GM10266 (cell line): Measurements from ENCODE around the gene HID1.

Experiments
- DNase-seq: peaks from one replicate; pipeline ENCODE4 v3.0.0; 2012; ENCODE audit errors: extremely low spot score
- TF ChIP-seq, protein P1 (sequence below): IDR thresholded peaks from 2 replicates; pipeline ENCODE4 v1.5.1; 2012; ENCODE audit warnings: mild to moderate bottlenecking, low read depth; ENCODE audit not compliant: control insufficient read depth, insufficient read depth; ENCODE audit errors: missing control alignments

The HID1 gene

DNA sequence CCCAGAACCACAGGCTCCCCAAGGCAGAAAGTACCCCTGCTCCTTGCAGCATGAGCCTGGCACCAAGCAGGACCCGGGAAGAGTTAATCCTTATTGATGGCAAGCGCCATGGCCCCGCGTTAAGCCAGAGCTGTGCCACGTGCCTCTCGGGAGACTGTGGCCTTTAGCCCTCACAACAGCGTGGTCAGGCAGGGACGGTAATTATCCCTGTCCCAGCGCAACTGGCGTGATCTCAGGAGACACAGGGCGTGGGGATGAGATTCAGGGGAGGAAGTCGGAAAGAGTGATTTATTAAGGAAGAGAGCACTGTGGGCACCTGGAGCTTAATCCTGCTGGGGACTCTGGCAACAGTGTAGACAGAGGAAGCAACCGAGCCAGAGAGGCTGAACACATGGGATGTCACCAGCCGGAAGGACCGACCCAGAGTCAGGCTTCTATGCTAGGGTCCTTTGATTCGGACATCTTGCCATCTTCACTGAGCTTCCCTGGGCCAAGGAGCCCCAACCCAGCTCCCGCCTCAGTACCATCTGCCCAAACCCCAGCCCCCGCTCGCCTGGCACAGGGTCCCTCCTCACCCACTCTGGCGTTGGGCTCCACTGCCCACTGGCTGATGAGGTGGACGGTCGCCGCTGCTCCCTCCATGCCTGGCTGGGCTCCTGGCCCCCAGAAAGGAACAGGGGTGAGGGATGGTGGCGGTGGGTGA is 20.0 kb downstream of the HID1 start:
- TF ChIP-seq, protein P1, sequence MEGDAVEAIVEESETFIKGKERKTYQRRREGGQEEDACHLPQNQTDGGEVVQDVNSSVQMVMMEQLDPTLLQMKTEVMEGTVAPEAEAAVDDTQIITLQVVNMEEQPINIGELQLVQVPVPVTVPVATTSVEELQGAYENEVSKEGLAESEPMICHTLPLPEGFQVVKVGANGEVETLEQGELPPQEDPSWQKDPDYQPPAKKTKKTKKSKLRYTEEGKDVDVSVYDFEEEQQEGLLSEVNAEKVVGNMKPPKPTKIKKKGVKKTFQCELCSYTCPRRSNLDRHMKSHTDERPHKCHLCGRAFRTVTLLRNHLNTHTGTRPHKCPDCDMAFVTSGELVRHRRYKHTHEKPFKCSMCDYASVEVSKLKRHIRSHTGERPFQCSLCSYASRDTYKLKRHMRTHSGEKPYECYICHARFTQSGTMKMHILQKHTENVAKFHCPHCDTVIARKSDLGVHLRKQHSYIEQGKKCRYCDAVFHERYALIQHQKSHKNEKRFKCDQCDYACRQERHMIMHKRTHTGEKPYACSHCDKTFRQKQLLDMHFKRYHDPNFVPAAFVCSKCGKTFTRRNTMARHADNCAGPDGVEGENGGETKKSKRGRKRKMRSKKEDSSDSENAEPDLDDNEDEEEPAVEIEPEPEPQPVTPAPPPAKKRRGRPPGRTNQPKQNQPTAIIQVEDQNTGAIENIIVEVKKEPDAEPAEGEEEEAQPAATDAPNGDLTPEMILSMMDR = no peak
- DNase-seq = no peak

GRCh38 chr17:74951680-74952421 is 20.7 kb downstream of the HID1 start:
- TF ChIP-seq, protein P1 = no peak
- no peak for DNase-seq

- TF ChIP-seq, protein P1 = no peak
- no peak for DNase-seq
These were observed 21.5 kb downstream of the HID1 start for GRCh38 chr17:74951065-74951464.

DNA sequence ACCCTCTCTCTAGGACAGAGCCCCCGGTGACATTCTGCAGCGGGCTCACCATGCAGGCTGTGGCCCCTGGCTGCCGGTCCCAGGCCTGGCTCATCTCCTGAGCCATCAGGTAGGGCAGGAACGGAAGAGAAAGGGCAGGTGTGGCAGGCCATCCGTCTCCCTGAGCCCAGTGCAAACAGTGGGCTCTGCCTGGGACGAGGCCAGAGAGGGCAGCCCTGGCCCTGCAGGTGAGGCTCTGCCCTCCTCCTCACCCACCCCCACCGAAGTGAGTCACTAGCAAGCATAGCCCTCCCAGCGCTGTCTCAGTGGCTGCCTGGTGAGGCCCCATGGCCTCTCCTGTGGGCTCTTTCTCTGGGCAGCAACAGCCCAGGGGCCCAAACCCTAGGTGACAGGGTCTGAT is 22.4 kb downstream of the HID1 start:
- DNase-seq = no peak
- TF ChIP-seq, protein P1 = no peak

DNA sequence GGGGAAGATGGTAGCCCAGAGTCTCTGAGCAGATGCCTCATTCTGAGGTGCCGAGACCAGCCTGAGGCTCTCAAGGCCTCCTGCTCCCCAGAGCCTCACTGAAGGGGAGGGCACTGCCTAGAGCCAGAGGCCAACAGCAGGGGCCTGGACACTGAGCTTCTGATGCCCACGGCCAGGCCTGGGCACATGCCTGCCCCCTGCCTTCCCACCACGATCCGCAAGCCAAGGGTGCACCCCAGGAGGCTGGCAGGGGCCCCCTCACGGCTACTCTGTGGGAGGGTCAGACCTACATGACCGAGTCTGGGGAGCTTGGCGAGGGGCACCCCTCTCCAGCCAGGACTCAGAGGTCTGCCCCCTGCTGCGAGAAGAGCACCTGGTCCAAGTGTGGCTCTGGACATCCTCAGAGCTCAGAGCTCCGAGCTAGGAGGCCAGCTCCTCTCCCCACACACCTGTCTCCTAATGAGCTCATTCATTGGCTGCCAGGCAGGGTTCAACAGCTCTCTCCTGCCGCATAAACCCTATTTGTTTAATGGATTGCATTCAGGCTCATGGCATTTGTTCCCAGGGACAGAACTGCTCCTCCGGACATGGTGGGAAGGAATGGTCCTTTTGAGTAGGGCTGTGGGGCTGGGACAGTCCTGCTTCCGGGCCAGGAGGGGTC is 23.0 kb downstream of the HID1 start:
- no peak for DNase-seq

DNA sequence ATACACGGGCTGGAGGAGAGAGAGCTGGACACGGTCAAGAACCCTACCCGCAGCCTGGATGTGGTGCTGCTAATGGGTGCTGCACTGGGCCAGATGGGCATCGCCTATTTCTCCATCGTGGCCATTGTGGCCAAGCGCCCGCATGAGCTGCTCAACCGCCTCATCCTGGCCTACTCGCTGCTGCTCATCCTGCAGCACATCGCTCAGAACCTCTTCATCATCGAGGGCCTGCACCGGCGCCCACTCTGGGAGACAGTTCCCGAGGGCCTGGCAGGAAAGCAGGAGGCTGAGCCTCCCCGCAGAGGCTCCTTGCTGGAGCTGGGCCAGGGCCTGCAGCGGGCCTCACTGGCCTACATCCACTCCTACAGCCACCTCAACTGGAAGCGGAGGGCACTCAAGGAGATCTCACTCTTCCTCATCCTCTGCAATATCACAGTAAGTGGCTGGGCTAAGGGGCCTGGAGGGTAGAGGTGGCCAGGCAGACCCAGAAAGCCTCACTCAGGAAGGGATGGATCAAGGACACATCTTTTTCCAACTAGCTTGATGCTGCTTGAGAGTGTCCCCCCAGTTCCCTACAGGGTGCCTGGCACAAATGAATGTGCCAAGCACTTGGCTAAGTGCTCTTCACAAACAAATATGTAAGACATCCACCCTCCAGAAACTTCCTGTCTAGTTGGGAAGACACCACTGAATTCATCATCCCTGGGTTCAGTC is 25.4 kb downstream of the HID1 start:
- TF ChIP-seq, protein P1 = no peak
- no peak for DNase-seq

More for the DNA sequence above, 23.0 kb downstream of the HID1 start:
- TF ChIP-seq, protein P1 = no peak
